A549 (cell line): Measurements from ENCODE around the gene PROX1. TPM values are rescaled to one million over a fixed set of nuclear protein-coding genes. Genes with fewer than 3 reads are reported as not detected.

Experiments
- ATAC-seq, 2 experiments: fragments of 200-7000 bp in 1 of 2; fragments of >200 bp in 1 of 2; cut with Nextera tagmentation in 1 of 2; cut with Tn5 transposase in 1 of 2; 3 replicates each; pipeline versions ENCODE4 v1.8.0 to v1.9.1; 2018 to 2020; ENCODE audit warnings: mild to moderate bottlenecking in 1 of 2, moderate library complexity in 1 of 2
- CTCF ChIA-PET: fragments of 300-600 bp; sonication (Branson Sonifier 250); formaldehyde crosslinking; extraction: SDS; loops from one replicate; lab custom pipeline; 2021; ENCODE audit warnings: antibody characterized with exemption, inconsistent platforms; lab: Yijun Ruan, JAX
- POLR2A ChIA-PET: fragments of 350-600 bp; formaldehyde crosslinking; extraction: SDS; loops from one replicate; lab custom pipeline; 2021; ENCODE audit warnings: antibody characterized with exemption, inconsistent platforms; lab: Yijun Ruan, JAX
- DNase-seq, 2 experiments: peaks; one replicate each; pipeline versions ENCODE4 v3.0.0 to v3.0.0-alpha.2; 2011 to 2016; ENCODE audit warnings: low read depth in 1 of 2, low spot score in 1 of 2
- FAIRE-seq: peaks from 2 replicates; lab custom pipeline; 2011; peaks lifted over from hg19 to GRCh38; lab: Jason Lieb, UNC
- H3K27ac ChIP-seq, 2 experiments: fragments of >200 bp; sonication (Bioruptor Twin); formaldehyde crosslinking; 3 replicates each; pipeline ENCODE4 v1.5.1; 2016 to 2017
- H3K4me1 ChIP-seq: fragments of >200 bp; sonication (Bioruptor Twin); formaldehyde crosslinking; 3 replicates; pipeline ENCODE4 v1.6.1; 2016
- H3K4me2 ChIP-seq: fragments of >200 bp; sonication (Bioruptor Twin); formaldehyde crosslinking; 3 replicates; pipeline ENCODE4 v1.6.1; 2016
- H3K4me3 ChIP-seq: fragments of >200 bp; sonication (Bioruptor Twin); formaldehyde crosslinking; 3 replicates; pipeline ENCODE4 v1.5.1; 2016
- H3K9me3 ChIP-seq: fragments of >200 bp; sonication (Bioruptor Twin); formaldehyde crosslinking; 3 replicates; pipeline ENCODE4 v1.6.1; 2016
- ATOH8 ChIP-seq: fragments of 250-450 bp; sonication (Bioruptor Pico); IDR thresholded peaks from 2 replicates; pipeline ENCODE4 v1.5.0; 2020; ENCODE audit warnings: low read depth, mild to moderate bottlenecking, moderate library complexity
- CBX8 ChIP-seq: fragments of 200-600 bp; sonication (generic); IDR thresholded peaks from 2 replicates; pipeline ENCODE4 v1.6.1; 2016
- CEBPB ChIP-seq, 2 experiments: fragments of >200 bp in 1 of 2; sonication (Bioruptor Twin) in 1 of 2; formaldehyde crosslinking in 1 of 2; IDR thresholded peaks; 2 replicates each; pipeline ENCODE4 v1.6.1; 2012 to 2016
- EP300 ChIP-seq, 2 experiments: fragments of >200 bp; sonication (Bioruptor Twin); formaldehyde crosslinking; IDR thresholded peaks; 2 replicates in 1 of 2; 3 replicates in 1 of 2; pipeline ENCODE4 v1.6.1; 2016 to 2017
- GATA3 ChIP-seq: IDR thresholded peaks from 2 replicates; pipeline ENCODE4 v1.6.1; 2012; ENCODE audit warnings: borderline replicate concordance
- HEYL ChIP-seq: fragments of 250-450 bp; sonication (Bioruptor Pico); IDR thresholded peaks from 2 replicates; pipeline ENCODE4 v1.8.0; 2021; ENCODE audit warnings: mild to moderate bottlenecking, moderate library complexity
- HOXB13 ChIP-seq: fragments of 250-450 bp; sonication (Bioruptor Pico); IDR thresholded peaks from 2 replicates; pipeline ENCODE4 v1.5.0; 2020; ENCODE audit warnings: low read depth, mild to moderate bottlenecking, moderate library complexity
- KDM1A ChIP-seq: fragments of 200-600 bp; sonication (generic); IDR thresholded peaks from 2 replicates; pipeline ENCODE4 v1.6.1; 2016; ENCODE audit warnings: low read depth, mild to moderate bottlenecking
- MAFK ChIP-seq: fragments of 450-650 bp; IDR thresholded peaks from 2 replicates; pipeline ENCODE4 v1.6.1; 2014; ENCODE audit not compliant: partially characterized antibody
- NPAS2 ChIP-seq: fragments of 250-450 bp; sonication (Bioruptor Pico); IDR thresholded peaks from 2 replicates; pipeline ENCODE4 v1.8.0; 2022; ENCODE audit warnings: mild to moderate bottlenecking, moderate library complexity, borderline replicate concordance
- PHF8 ChIP-seq: fragments of 200-600 bp; sonication (generic); IDR thresholded peaks from 2 replicates; pipeline ENCODE4 v1.6.1; 2016; ENCODE audit warnings: low read depth, mild to moderate bottlenecking, antibody characterized with exemption, moderate library complexity, borderline replicate concordance
- RCOR1 ChIP-seq: fragments of 150-350 bp; IDR thresholded peaks from 2 replicates; pipeline ENCODE4 v1.6.1; 2014; ENCODE audit warnings: antibody characterized with exemption, low read length, low read depth
- RNF2 ChIP-seq: fragments of 200-600 bp; sonication (generic); IDR thresholded peaks from 2 replicates; pipeline ENCODE4 v1.6.1; 2016; ENCODE audit warnings: low read depth, mild to moderate bottlenecking, antibody characterized with exemption, moderate library complexity, borderline replicate concordance
- SMC3 ChIP-seq: fragments of >200 bp; sonication (Bioruptor Twin); formaldehyde crosslinking; IDR thresholded peaks from 3 replicates; pipeline ENCODE4 v1.6.1; 2018; ENCODE audit warnings: inconsistent platforms
- TFCP2L1 ChIP-seq: fragments of 250-450 bp; sonication (Bioruptor Pico); IDR thresholded peaks from 2 replicates; pipeline ENCODE4 v1.5.0; 2021; ENCODE audit warnings: mild to moderate bottlenecking
- TP53 ChIP-seq: fragments of 250-450 bp; sonication (Bioruptor Pico); IDR thresholded peaks from 2 replicates; pipeline ENCODE4 v1.5.0; 2021; ENCODE audit warnings: mild to moderate bottlenecking, moderate library complexity
- USF2 ChIP-seq: fragments of 450-650 bp; IDR thresholded peaks from 2 replicates; pipeline ENCODE4 v1.6.1; 2014; ENCODE audit warnings: antibody characterized with exemption
- ZFP36 ChIP-seq: fragments of 450-650 bp; IDR thresholded peaks from 2 replicates; pipeline ENCODE4 v1.6.1; 2014; ENCODE audit warnings: borderline replicate concordance; ENCODE audit not compliant: partially characterized antibody
- ZSCAN20 ChIP-seq: fragments of 250-450 bp; sonication (Bioruptor Pico); IDR thresholded peaks from 2 replicates; pipeline ENCODE4 v1.8.0; 2022; ENCODE audit warnings: mild to moderate bottlenecking, moderate library complexity
- WGBS: methylation state at CpG from one replicate; pipeline ENCODE4 v1.1.6; 2017; ENCODE audit errors: missing lambda C conversion rate; 5-methylcytosine and 5-hydroxymethylcytosine counted together
- polyA plus RNA-seq, 4 experiments: library from polyadenylated mRNA; depleted of rRNA in 3 of 4; stranded (reverse); fragments of >200 nt; fragmentation: RNase III in 1 of 4; extraction: RNeasy Plus Mini Kit Qiagen cat#74134 plus additional on column Dnase treatment in 1 of 4; gene quantifications; 2 replicates in 3 of 4; 3 replicates in 1 of 4; pipeline ENCODE4 v1.2.3, GENCODE V29; 2011 to 2017
- TF ChIP-seq, protein P1 (sequence below): fragments of 200-600 bp; sonication (generic); IDR thresholded peaks from 2 replicates; pipeline ENCODE4 v1.6.1; 2016; ENCODE audit warnings: antibody characterized with exemption, mild to moderate bottlenecking, moderate library complexity

PROX1 gene
- polyA plus RNA-seq, 2 of the 4 experiments (the other 2 are of a cell fraction), result 0.01 to 0.06 TPM

DNA sequence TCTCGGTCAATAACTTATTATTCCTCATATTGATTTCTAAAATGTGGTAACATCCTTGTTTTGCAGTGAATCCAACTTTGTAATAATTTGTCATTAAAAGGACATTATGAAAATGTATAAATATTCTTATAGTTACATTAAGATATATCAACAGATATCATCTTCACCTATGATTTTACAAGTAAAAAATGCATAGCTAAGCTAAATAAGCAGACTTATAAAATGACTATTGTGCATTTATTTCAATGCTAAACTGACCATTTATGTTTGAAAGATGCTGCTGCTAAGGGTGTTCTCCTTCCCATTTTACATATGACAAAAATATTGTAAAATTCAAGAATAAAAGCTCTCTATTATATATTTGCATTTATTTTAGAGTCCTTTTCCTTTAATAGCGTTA, 7.8 kb downstream of the PROX1 start:
- DNase-seq (no peak), FAIRE-seq (no peak)
- H3K4me2 ChIP-seq, result no peak overlapping the region
- ChIA-PET POLR2A (no interaction called here), CTCF (no interaction called here)
- H3K4me1 ChIP-seq, result no peaks in the 10 kb centered on the region
- no peak overlapping the region for H3K4me3 ChIP-seq
- WGBS, result under 1% methylated on average over 2 of the region's 2 CpGs
- H3K9me3 ChIP-seq, result no peaks in the 10 kb centered on the region
- H3K27ac ChIP-seq, result no peak overlapping the region
- TF ChIP-seq NPAS2 (CRISPR knock-in tag) (no peak), MAFK (peak; percentile 82)
- TF ChIP-seq, all 56 proteins: peak for 1
- no peak for ATAC-seq

GRCh38 chr1:213996320-213997037, 8.7 kb downstream of the PROX1 start:
- H3K9me3 ChIP-seq, result no peaks in the 10 kb centered on the region
- no peaks in the 10 kb centered on the region for H3K4me1 ChIP-seq
- no peak overlapping the region for H3K4me2 ChIP-seq
- H3K27ac ChIP-seq, result no peak overlapping the region
- ChIA-PET CTCF (no interaction called here), POLR2A (no interaction called here)
- FAIRE-seq (no peak), ATAC-seq (no peak)
- WGBS, result 46% methylated on average over 15 of the region's 15 CpGs
- no peak for TF ChIP-seq USF2
- TF ChIP-seq, all 56 proteins: peak for 0
- DNase-seq, result no peak
- H3K4me3 ChIP-seq, result no peak overlapping the region

DNA sequence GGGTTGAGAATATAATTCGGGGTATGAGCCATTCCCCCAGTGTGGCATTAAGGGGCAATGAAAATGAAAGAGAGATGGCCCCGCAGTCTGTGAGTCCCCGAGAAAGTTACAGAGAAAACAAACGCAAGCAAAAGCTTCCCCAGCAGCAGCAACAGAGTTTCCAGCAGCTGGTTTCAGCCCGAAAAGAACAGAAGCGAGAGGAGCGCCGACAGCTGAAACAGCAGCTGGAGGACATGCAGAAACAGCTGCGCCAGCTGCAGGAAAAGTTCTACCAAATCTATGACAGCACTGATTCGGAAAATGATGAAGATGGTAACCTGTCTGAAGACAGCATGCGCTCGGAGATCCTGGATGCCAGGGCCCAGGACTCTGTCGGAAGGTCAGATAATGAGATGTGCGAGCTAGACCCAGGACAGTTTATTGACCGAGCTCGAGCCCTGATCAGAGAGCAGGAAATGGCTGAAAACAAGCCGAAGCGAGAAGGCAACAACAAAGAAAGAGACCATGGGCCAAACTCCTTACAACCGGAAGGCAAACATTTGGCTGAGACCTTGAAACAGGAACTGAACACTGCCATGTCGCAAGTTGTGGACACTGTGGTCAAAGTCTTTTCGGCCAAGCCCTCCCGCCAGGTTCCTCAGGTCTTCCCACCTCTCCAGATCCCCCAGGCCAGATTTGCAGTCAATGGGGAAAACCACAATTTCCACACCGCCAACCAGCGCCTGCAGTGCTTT, 9.4 kb downstream of the PROX1 start:
- H3K4me2 ChIP-seq, result no peak overlapping the region
- POLR2A ChIA-PET, result no interaction called here
- no peak for TF ChIP-seq ATOH8 (CRISPR knock-in tag)
- TF ChIP-seq MAFK, result no peak
- TF ChIP-seq, protein P1, sequence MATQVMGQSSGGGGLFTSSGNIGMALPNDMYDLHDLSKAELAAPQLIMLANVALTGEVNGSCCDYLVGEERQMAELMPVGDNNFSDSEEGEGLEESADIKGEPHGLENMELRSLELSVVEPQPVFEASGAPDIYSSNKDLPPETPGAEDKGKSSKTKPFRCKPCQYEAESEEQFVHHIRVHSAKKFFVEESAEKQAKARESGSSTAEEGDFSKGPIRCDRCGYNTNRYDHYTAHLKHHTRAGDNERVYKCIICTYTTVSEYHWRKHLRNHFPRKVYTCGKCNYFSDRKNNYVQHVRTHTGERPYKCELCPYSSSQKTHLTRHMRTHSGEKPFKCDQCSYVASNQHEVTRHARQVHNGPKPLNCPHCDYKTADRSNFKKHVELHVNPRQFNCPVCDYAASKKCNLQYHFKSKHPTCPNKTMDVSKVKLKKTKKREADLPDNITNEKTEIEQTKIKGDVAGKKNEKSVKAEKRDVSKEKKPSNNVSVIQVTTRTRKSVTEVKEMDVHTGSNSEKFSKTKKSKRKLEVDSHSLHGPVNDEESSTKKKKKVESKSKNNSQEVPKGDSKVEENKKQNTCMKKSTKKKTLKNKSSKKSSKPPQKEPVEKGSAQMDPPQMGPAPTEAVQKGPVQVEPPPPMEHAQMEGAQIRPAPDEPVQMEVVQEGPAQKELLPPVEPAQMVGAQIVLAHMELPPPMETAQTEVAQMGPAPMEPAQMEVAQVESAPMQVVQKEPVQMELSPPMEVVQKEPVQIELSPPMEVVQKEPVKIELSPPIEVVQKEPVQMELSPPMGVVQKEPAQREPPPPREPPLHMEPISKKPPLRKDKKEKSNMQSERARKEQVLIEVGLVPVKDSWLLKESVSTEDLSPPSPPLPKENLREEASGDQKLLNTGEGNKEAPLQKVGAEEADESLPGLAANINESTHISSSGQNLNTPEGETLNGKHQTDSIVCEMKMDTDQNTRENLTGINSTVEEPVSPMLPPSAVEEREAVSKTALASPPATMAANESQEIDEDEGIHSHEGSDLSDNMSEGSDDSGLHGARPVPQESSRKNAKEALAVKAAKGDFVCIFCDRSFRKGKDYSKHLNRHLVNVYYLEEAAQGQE, result no peak
- TF ChIP-seq KDM1A, result no peak
- TF ChIP-seq EP300 (IDR thresholded peaks at IDR 0.05), result no peak
- TF ChIP-seq ZSCAN20, result no peak
- TF ChIP-seq PHF8, result no peak
- TF ChIP-seq RNF2, result no peak
- no peak for TF ChIP-seq RCOR1
- TF ChIP-seq CEBPB (IDR thresholded peaks at IDR 0.05), result no peak
- no peak for TF ChIP-seq CBX8
- no peak for TF ChIP-seq TFCP2L1
- TF ChIP-seq SMC3, result no peak
- TF ChIP-seq TP53, result no peak
- TF ChIP-seq HEYL (CRISPR knock-in tag), result no peak
- TF ChIP-seq ZFP36, result no peak
- TF ChIP-seq GATA3, result no peak
- TF ChIP-seq HOXB13, result no peak
- ATAC-seq (no peak), DNase-seq (no peak), FAIRE-seq (no peak)
- CTCF ChIA-PET, result no interaction called here
- no peak overlapping the region for H3K27ac ChIP-seq
- H3K9me3 ChIP-seq, result no peaks in the 10 kb centered on the region
- no peak overlapping the region for H3K4me3 ChIP-seq
- no peaks in the 10 kb centered on the region for H3K4me1 ChIP-seq
- 61% methylated on average over 24 of the region's 24 CpGs for WGBS
